ENCODE results near the gene AP3D1. TPM values are rescaled to one million over a fixed set of nuclear protein-coding genes. Genes with fewer than 3 reads are reported as not detected.

The AP3D1 gene
- total RNA-seq, 4 donors from 2014 or later = 101 to 189 (median 152) TPM

GRCh38 chr19:2123682-2124387 lies 27.5 kb downstream of the AP3D1 start:
- no peak for DNase-seq
- Histone ChIP-seq H3K27me3 (no peaks in the 10 kb centered on the region), H3K27ac (no peak overlapping the region), H3K4me3 (no peak overlapping the region), H3K4me1 (no peaks in the 10 kb centered on the region), H3K9me3 (no peaks in the 10 kb centered on the region), H3K36me3 (peaks cover 0 to 60% (median 23%) of the 10 kb centered on the region in 4 donors)
- 83% methylated on average over 21 of the region's 25 CpGs; no CpG with 5 or more reads in 1 of the 2 donors for WGBS, 2 donors (ENCODE audit: low coverage in 1 of 2)
- intact Hi-C loops (cut with DNase I; ENCODE audit: low total_unique reads) (no loop called here), in situ Hi-C loops (cut with MboI; ENCODE audit: low pct_ligation_motif_present in 1 of 4, low pct_unique_long_range_greater_than_20kb in 1 of 4, low sequenced_read_pairs in 3 of 4) (no loop called here)
- TF ChIP-seq POLR2AphosphoS5 (IDR thresholded peaks at IDR 0.05) = no peak
- no peak for TF ChIP-seq EP300 (IDR thresholded peaks at IDR 0.05; ENCODE audit: low read depth)
- TF ChIP-seq CTCF (IDR thresholded peaks at IDR 0.05) = no peak
- no peak for TF ChIP-seq POLR2A (IDR thresholded peaks at IDR 0.05)

- TF ChIP-seq EP300 (IDR thresholded peaks at IDR 0.05; ENCODE audit: low read depth) (no peak), CTCF (IDR thresholded peaks at IDR 0.05) (no peak), POLR2A (IDR thresholded peaks at IDR 0.05) (no peak), POLR2AphosphoS5 (IDR thresholded peaks at IDR 0.05) (no peak)
- no peaks in the 10 kb centered on the region for H3K27me3 ChIP-seq
- intact Hi-C loops (cut with DNase I; ENCODE audit: low total_unique reads) = no loop called here
- peaks cover 0 to 64% (median 27%) of the 10 kb centered on the region in 4 donors for H3K36me3 ChIP-seq
- 91% methylated on average over 6 of the region's 10 CpGs; no CpG with 5 or more reads in 1 of the 2 donors for WGBS, 2 donors (ENCODE audit: low coverage in 1 of 2)
- H3K27ac ChIP-seq = no peak overlapping the region
- no peaks in the 10 kb centered on the region for H3K9me3 ChIP-seq
- in situ Hi-C loops (cut with MboI; ENCODE audit: low pct_ligation_motif_present in 1 of 4, low pct_unique_long_range_greater_than_20kb in 1 of 4, low sequenced_read_pairs in 3 of 4) = no loop called here
- no peaks in the 10 kb centered on the region for H3K4me1 ChIP-seq
- DNase-seq = no peak
- H3K4me3 ChIP-seq = no peak overlapping the region
These were observed 28.4 kb downstream of the AP3D1 start for GRCh38 chr19:2122982-2123381.

GRCh38 chr19:2122251-2122650 lies 29.1 kb downstream of the AP3D1 start:
- no peak overlapping the region for H3K4me3 ChIP-seq
- intact Hi-C loops (cut with DNase I; ENCODE audit: low total_unique reads) = no loop called here
- TF ChIP-seq CTCF (IDR thresholded peaks at IDR 0.05) (no peak), POLR2AphosphoS5 (IDR thresholded peaks at IDR 0.05) (no peak), POLR2A (IDR thresholded peaks at IDR 0.05) (no peak), EP300 (IDR thresholded peaks at IDR 0.05; ENCODE audit: low read depth) (no peak)
- no peak for DNase-seq
- in situ Hi-C loops (cut with MboI; ENCODE audit: low pct_ligation_motif_present in 1 of 4, low pct_unique_long_range_greater_than_20kb in 1 of 4, low sequenced_read_pairs in 3 of 4) = no loop called here
- no peaks in the 10 kb centered on the region for H3K4me1 ChIP-seq
- 90% methylated on average over 15 of the region's 15 CpGs; no CpG with 5 or more reads in 1 of the 2 donors for WGBS, 2 donors (ENCODE audit: low coverage in 1 of 2)
- peaks cover 0 to 62% (median 27%) of the 10 kb centered on the region in 4 donors for H3K36me3 ChIP-seq
- no peaks in the 10 kb centered on the region for H3K27me3 ChIP-seq
- H3K9me3 ChIP-seq = no peaks in the 10 kb centered on the region
- H3K27ac ChIP-seq = no peak overlapping the region

GRCh38 chr19:2121416-2122051 lies 29.8 kb downstream of the AP3D1 start:
- intact Hi-C loops (cut with DNase I; ENCODE audit: low total_unique reads) (no loop called here), in situ Hi-C loops (cut with MboI; ENCODE audit: low pct_ligation_motif_present in 1 of 4, low pct_unique_long_range_greater_than_20kb in 1 of 4, low sequenced_read_pairs in 3 of 4) (no loop called here)
- Histone ChIP-seq H3K27me3 (no peaks in the 10 kb centered on the region), H3K9me3 (no peaks in the 10 kb centered on the region), H3K36me3 (peaks cover 0 to 63% (median 28%) of the 10 kb centered on the region in 4 donors), H3K27ac (no peak overlapping the region), H3K4me1 (no peaks in the 10 kb centered on the region), H3K4me3 (no peak overlapping the region)
- TF ChIP-seq CTCF (IDR thresholded peaks at IDR 0.05) (no peak), POLR2A (IDR thresholded peaks at IDR 0.05) (no peak), EP300 (IDR thresholded peaks at IDR 0.05; ENCODE audit: low read depth) (no peak), POLR2AphosphoS5 (IDR thresholded peaks at IDR 0.05) (no peak)
- WGBS, 2 donors (ENCODE audit: low coverage in 1 of 2) = 94% methylated on average over 26 of the region's 27 CpGs; no CpG with 5 or more reads in 1 of the 2 donors
- no peak for DNase-seq

Measured in transverse colon (tissue), 4 donors.